Fibroblast of mammary gland (primary cell): ENCODE measurements around the gene ERP27.

Experiments
- DNase-seq: peaks from one replicate; pipeline ENCODE4 v3.0.0-alpha.2; 2010; ENCODE audit warnings: low read depth
- H3K4me3 ChIP-seq: 2 replicates; pipeline ENCODE4 v1.5.1; 2011; ENCODE audit warnings: low read depth, mild to moderate bottlenecking, low read length, moderate library complexity; ENCODE audit not compliant: control insufficient read depth
- CTCF ChIP-seq: conservative IDR thresholded peaks from 2 replicates; pipeline ENCODE4 v1.5.1; 2011; ENCODE audit warnings: low read depth, low read length, inconsistent platforms; ENCODE audit not compliant: control insufficient read depth, insufficient read depth

ERP27 gene

GRCh38 chr12:14957551-14958168 lies 19.3 kb upstream of the ERP27 start:
- no peak overlapping the region for H3K4me3 ChIP-seq
- no peak for TF ChIP-seq CTCF
- no peak for DNase-seq

GRCh38 chr12:14956905-14957304 lies 18.6 kb upstream of the ERP27 start:
- no peak for TF ChIP-seq CTCF
- H3K4me3 ChIP-seq, result no peak overlapping the region
- DNase-seq, result no peak

- no peak for DNase-seq
- TF ChIP-seq CTCF, result no peak
Observed at GRCh38 chr12:14956024-14956891, 17.9 kb upstream of the ERP27 start.

GRCh38 chr12:14954269-14954668 lies 15.9 kb upstream of the ERP27 start:
- H3K4me3 ChIP-seq, result no peak overlapping the region
- no peak for DNase-seq
- no peak for TF ChIP-seq CTCF

More at GRCh38 chr12:14956024-14956891, 17.9 kb upstream of the ERP27 start:
- no peak overlapping the region for H3K4me3 ChIP-seq

- no peak for DNase-seq
- H3K4me3 ChIP-seq, result no peak overlapping the region
- no peak for TF ChIP-seq CTCF
Observed at GRCh38 chr12:14953752-14954151, 15.4 kb upstream of the ERP27 start.

GRCh38 chr12:14952299-14952921 lies 14.1 kb upstream of the ERP27 start:
- DNase-seq, result peak; percentile 90
- H3K4me3 ChIP-seq, result no peak overlapping the region
- no peak for TF ChIP-seq CTCF
